ENCODE results near the gene HCN2. TPM values are rescaled to one million over a fixed set of nuclear protein-coding genes. Genes with fewer than 3 reads are reported as not detected.

HCN2 gene
- 0.52 TPM for total RNA-seq
- long read RNA-seq, result 0 reads

DNA sequence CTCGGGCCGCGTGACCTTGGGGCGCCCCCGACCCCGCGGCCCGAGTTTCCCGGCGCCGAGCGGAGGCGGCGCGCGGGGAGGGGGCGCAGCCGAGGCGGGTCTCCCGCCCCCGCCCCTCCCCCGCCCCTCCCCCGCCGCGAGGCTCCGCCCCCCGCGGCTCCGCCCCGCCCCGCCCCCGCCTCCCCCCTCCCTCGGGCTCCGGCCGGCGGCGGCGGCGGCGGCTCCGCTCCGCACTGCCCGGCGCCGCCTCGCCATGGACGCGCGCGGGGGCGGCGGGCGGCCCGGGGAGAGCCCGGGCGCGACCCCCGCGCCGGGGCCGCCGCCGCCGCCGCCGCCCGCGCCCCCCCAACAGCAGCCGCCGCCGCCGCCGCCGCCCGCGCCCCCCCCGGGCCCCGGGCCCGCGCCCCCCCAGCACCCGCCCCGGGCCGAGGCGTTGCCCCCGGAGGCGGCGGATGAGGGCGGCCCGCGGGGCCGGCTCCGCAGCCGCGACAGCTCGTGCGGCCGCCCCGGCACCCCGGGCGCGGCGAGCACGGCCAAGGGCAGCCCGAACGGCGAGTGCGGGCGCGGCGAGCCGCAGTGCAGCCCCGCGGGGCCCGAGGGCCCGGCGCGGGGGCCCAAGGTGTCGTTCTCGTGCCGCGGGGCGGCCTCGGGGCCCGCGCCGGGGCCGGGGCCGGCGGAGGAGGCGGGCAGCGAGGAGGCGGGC, at the start of gene HCN2:
TSS of gene HCN2 (plus strand) at position 189 of the 703 bp plus-strand sequence. CDS start at position 254, 65 bp downstream.
- H3K4me1 ChIP-seq, result peaks cover 8% of the 10 kb centered on the region
- peaks cover 51% of the 10 kb centered on the region for H3K27me3 ChIP-seq
- H3K4me3 ChIP-seq, result no peak within 1 kb of the TSS
- intact Hi-C loops (cut with DNase I), result no loop called here
- TF ChIP-seq, protein P1, sequence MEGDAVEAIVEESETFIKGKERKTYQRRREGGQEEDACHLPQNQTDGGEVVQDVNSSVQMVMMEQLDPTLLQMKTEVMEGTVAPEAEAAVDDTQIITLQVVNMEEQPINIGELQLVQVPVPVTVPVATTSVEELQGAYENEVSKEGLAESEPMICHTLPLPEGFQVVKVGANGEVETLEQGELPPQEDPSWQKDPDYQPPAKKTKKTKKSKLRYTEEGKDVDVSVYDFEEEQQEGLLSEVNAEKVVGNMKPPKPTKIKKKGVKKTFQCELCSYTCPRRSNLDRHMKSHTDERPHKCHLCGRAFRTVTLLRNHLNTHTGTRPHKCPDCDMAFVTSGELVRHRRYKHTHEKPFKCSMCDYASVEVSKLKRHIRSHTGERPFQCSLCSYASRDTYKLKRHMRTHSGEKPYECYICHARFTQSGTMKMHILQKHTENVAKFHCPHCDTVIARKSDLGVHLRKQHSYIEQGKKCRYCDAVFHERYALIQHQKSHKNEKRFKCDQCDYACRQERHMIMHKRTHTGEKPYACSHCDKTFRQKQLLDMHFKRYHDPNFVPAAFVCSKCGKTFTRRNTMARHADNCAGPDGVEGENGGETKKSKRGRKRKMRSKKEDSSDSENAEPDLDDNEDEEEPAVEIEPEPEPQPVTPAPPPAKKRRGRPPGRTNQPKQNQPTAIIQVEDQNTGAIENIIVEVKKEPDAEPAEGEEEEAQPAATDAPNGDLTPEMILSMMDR (IDR thresholded peaks at IDR 0.05), result no peak
- H3K36me3 ChIP-seq, result no peaks in the 10 kb centered on the region
- no peak for DNase-seq
- ATAC-seq, result no peak
- no peaks in the 10 kb centered on the region for H3K9me3 ChIP-seq
- no peak within 1 kb of the TSS for H3K27ac ChIP-seq

DNA sequence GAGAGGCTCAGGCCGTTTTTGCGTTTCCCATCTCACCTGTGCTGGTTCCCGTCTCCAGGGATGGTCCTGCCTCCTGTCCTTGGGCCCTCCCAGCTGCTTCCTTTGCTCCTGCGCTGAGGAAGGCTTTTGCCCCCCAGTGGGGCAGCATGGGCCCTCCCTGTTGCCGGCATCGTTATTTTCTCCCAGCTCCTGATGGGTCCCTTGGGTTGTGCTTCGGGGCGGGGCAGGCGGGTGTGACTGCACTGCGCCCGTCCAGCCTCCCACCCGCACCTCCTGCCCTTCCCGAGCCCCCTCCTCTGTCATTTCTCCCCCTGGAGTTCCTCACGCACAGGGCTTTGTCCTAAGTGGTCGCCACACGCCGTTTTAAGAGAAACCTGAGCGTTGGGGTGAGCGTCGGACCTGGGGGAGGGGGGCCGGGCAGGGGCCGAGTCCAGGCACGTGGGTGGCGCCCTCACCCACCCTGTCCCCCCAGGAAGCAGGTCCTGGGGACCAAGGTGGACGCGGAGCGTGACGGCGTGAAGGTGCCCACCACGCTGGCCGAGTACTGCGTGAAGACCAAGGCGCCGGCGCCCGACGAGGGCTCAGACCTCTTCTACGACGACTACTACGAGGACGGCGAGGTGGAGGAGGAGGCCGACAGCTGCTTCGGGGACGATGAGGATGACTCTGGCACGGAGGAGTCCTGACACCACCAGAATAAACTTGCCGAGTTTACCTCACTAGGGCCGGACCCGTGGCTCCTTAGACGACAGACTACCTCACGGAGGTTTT, 48.6 kb upstream of the HCN2 start:
- intact Hi-C loops (cut with DNase I), result no loop called here
- Histone ChIP-seq H3K27me3 (no peaks in the 10 kb centered on the region), H3K36me3 (peaks cover 49% of the 10 kb centered on the region), H3K4me3 (no peak overlapping the region), H3K27ac (no peak overlapping the region), H3K4me1 (no peaks in the 10 kb centered on the region), H3K9me3 (no peaks in the 10 kb centered on the region)
- TF ChIP-seq, protein P1 (IDR thresholded peaks at IDR 0.05), result no peak
- DNase-seq, result no peak
- ATAC-seq, result no peak

DNA sequence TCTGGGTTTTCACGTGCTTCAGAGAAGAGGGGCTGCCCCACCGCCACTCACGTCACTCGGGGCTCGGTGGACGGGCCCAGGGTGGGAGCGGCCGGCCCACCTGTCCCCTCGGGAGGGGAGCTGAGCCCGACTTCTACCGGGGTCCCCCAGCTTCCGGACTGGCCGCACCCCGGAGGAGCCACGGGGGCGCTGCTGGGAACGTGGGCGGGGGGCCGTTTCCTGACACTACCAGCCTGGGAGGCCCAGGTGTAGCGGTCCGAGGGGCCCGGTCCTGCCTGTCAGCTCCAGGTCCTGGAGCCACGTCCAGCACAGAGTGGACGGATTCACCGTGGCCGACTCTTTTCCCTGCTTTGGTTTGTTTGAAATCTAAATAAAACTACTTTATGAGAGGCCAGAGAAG, 48.0 kb upstream of the HCN2 start:
- Histone ChIP-seq H3K36me3 (peaks cover 42% of the 10 kb centered on the region), H3K4me3 (no peak overlapping the region), H3K4me1 (no peaks in the 10 kb centered on the region), H3K27ac (no peak overlapping the region), H3K9me3 (no peaks in the 10 kb centered on the region), H3K27me3 (no peaks in the 10 kb centered on the region)
- no peak for ATAC-seq
- no peak for DNase-seq
- TF ChIP-seq, protein P1 (IDR thresholded peaks at IDR 0.05), result no peak
- intact Hi-C loops (cut with DNase I), result no loop called here

DNA sequence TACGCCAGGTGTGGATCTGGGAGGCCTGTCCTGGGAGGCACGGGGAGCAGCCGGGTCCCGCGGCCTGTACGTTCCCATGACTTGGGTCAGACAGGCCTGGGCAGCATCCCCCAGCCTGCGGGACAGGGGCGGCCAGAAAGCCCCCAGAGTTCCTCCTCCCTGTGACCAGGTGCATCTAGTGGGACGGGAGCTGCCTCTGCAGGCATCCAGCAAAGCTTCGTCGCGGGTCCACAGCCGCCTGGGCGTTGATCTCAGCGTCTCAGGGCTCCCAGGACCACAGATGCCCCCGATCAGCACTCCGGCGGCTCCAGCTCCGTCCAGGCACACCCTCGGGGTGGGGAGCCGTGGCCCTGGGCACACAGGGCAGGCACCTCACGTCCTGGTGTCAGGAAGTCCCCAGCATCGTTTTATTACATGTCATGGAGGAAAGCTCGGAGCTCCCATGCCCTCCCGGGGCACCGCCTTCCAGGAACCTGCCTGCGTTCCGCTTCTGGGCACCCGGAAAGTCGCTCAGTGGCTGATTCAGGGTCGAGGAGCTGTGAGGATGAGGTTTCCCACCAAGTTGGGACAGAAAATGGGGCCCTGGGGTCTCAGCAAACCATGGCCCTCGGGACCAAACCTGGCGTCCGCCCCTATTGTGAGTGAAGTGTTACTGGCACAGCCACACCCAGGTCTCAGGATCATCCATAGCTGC, 47.4 kb upstream of the HCN2 start:
- Histone ChIP-seq H3K36me3 (peaks cover 36% of the 10 kb centered on the region), H3K9me3 (no peaks in the 10 kb centered on the region), H3K27ac (no peak overlapping the region), H3K4me1 (no peaks in the 10 kb centered on the region), H3K4me3 (no peak overlapping the region), H3K27me3 (no peaks in the 10 kb centered on the region)
- TF ChIP-seq, protein P1 (IDR thresholded peaks at IDR 0.05), result no peak
- intact Hi-C loops (cut with DNase I), result no loop called here
- ATAC-seq (no peak), DNase-seq (no peak)

DNA sequence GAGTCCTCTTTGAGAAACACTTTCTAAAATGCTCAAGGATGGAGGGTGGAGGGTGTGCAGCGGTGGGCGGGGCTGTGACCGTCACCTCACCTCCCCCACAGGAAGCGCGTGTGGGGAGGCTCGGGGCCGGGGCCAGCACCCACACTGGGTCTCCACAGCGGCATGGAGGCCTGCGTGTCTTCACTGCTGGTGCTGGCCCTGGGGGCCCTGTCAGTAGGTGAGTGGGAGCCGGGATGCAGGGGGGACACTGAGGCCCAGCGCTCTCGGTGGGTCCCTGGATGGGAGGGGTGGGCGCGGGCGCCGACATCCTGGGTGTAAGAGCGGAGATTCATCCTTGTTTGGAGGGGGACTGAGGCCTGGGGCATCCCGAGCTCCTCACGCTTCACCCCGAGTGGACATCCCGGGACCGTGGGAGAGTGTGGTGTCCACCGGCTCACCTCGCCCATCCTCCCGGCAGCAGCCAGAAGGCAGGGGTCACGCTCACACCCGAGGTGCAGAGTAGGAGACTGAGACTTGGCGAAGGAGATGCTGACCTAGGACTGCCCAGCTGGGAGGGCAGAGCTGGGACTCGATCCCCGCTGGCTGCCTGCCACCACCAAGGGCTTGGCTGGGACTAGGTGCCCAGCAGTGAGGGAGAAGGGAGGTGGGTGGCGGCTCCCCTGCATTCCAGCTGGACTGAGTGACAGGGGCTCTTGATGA, 45.6 kb upstream of the HCN2 start, which contains the start of gene GZMM:
TSS of gene GZMM (plus strand) at position 144 of the 699 bp plus-strand sequence. CDS start at position 163, 19 bp downstream.
- ATAC-seq (peak; percentile 61), DNase-seq (no peak)
- TF ChIP-seq, protein P1 (IDR thresholded peaks at IDR 0.05), result no peak
- peaks cover 21% of the 10 kb centered on the region for H3K36me3 ChIP-seq
- no peaks in the 10 kb centered on the region for H3K9me3 ChIP-seq
- H3K4me1 ChIP-seq, result no peaks in the 10 kb centered on the region
- H3K27ac ChIP-seq, result peak within 1 kb of the TSS; percentile 11
- no peaks in the 10 kb centered on the region for H3K27me3 ChIP-seq
- H3K4me3 ChIP-seq, result no peak within 1 kb of the TSS
- intact Hi-C loops (cut with DNase I), result no loop called here

Data from upper lobe of right lung (tissue), 1 donor.